Pulmonary artery endothelial cell (primary cell): Measurements from ENCODE around the gene SH3D19. TPM values are rescaled to one million over a fixed set of nuclear protein-coding genes. Genes with fewer than 3 reads are reported as not detected.

ENCODE experiments used
- DNase-seq: peaks from one replicate; pipeline ENCODE4 v3.0.0-alpha.2; 2011; ENCODE audit warnings: low read depth, low spot score
- total RNA-seq: library from RNA; depleted of rRNA; stranded (reverse); fragments of >200 nt; gene quantifications from 2 replicates; pipeline ENCODE4 v1.2.3, GENCODE V29; 2014

The SH3D19 gene
- total RNA-seq, 1 donor from 2014 or later: 43.0 TPM

GRCh38 chr4:151199319-151200190 is 125.8 kb downstream of the SH3D19 start:
- no peak for DNase-seq

DNA sequence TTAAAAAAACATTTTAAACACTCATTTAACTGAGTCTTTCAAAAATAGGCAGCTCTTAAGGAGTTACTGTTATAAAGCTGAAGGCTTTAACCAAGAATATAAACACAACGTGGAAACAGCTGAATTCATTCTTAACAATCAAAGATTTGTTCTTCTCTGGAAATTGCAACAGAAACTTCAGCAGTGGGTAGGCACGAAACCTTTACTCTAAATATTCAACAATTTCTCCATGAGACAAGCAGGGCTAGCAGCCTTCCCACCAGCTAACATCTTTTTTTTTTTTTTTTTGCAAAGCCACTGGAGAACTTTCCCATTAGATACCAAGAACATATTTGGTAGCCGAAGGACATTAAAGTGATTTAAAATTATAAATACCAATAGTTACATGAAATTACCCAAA is 126.7 kb downstream of the SH3D19 start:
- no peak for DNase-seq

DNA sequence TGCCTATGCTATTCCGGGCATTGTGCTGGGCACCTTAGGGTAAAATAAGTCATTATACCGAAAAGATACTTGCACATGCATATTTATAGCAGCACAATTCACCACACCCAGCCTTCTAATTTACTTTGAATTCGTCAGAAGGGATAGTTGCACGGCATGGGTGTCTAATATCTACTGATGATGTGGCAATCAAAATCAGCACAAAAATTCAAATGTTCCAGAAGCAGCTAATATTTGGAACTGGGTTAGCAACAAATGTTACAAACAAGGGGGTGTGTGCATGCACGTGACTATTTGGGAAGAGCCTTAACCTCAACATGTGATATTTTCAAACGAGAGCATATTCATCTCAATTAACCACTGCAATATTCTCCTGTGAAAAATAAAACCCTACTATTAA is 128.2 kb downstream of the SH3D19 start:
- no peak for DNase-seq

- DNase-seq: peak; percentile 53
Observed at GRCh38 chr4:151195801-151196200, 129.6 kb downstream of the SH3D19 start.

DNA sequence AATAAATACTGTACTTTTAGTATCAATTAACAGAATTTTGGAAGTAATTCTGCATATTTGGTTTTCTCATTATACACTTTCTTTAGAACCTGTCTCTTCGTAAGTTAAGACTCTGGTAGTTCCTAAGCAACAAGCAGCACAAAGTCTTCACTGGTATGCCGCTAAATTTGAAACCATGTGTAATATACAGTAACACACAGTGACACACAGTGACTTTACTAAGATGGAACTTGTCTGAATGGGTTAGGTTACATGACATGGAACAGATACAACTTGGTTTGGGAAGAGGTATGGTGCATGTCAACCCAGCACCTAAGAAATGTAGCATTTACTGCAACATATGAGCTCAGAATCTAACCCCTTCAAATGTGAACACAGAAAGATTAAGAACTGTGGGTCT is 132.0 kb downstream of the SH3D19 start:
- DNase-seq: no peak

DNA sequence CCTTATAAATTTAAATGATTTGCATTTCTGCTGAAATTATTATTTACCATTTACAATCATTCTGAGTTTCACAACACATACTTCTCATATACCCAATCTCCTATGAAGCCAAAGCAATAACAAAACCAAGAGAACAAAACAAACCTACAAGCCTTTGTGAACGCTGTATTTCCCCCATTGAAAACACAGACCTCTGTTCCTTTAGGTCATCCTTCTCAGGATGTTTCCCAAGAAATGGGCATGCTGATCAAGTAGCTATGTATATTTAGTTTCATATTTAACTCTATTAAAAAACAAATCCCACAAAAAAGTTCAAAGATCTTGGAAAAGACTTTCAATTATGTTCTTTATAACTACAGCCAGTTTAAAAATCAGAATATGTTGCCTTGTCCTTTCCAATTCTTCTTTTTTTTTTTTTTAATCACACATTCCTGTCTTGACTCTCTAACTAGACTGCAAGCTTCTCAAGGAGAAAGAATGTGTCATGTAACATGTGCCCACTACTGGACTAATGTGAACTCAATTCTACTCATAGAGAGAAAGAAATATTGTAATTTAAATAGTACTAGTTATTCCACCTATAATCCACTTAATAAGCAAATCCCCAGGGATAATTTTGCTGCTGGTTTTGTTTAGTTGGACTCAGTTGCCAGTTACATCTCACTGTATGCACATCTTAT is 132.7 kb downstream of the SH3D19 start:
- DNase-seq: no peak

GRCh38 chr4:151184523-151185458 is 140.6 kb downstream of the SH3D19 start:
- no peak for DNase-seq

DNA sequence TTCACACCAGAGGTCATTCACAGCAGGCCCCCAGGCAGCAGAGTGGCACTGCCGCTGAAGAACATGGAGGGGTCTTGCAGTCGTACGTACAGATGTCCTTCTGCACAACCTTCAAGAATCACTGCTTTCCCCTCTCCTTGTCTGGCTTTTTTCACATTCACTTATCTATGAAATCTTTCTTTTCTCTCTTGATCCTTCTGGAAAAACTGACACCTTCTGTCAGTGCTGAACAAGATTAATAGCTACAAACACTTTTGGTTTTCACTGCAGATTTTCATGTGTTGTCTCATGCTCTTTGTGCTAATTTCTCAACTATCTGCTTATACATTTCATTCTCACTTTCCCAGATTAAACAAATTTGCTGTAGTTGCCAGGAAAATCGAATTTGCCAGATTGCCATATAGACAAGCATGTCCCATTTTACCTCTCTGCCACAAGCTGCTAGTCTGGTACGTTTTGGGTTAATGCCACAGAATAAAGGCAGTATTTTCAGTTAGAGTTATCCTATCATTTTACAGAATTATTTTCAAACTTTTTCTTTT is 142.9 kb downstream of the SH3D19 start:
- no peak for DNase-seq

- DNase-seq: no peak
Observed at GRCh38 chr4:151176685-151177084, 148.7 kb downstream of the SH3D19 start.

DNA sequence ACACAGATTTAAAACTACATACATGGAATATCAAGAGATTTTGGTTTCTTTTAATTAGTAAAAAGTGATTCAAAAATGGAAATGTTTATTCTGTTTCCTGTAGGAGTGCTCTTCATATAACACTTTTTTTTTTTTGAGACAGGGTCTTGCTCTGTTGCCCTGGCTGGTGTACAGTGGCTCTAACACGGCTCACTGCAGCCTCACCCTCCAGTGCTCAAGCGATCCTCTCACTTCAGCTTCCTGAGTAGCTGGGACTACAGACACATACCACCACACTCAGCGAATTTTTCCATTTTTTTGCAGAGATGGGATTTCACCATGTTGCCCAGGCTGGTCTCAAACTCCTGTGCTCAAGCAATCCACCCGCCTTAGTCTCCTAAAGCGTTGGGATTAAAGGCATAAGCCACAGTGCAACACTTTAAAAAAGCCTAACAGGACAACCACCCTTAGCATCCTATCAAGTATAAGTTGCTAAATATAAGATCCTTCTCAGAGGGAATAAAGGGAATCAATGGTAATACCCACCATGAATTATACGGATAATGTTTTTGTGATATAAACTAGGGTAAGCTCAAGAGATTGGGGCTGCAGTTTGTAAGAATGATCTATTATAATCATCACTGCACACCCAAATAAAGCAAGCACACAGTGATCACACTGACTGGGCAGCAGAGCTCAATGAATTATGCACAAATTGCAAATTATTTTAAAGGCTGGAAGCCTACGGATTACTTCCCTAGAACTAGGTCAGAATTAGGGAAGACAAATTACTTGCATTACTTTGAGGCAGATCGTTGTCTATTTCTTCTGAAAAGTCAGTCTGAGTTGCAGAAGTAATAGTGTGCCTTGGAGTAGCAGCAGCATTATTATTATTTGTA is 149.4 kb downstream of the SH3D19 start:
- DNase-seq: no peak

- DNase-seq: no peak
Observed at GRCh38 chr4:151175233-151175632, 150.2 kb downstream of the SH3D19 start.

GRCh38 chr4:151174784-151175183 is 150.6 kb downstream of the SH3D19 start:
- DNase-seq: no peak

GRCh38 chr4:151173871-151174270 is 151.5 kb downstream of the SH3D19 start:
- no peak for DNase-seq

DNA sequence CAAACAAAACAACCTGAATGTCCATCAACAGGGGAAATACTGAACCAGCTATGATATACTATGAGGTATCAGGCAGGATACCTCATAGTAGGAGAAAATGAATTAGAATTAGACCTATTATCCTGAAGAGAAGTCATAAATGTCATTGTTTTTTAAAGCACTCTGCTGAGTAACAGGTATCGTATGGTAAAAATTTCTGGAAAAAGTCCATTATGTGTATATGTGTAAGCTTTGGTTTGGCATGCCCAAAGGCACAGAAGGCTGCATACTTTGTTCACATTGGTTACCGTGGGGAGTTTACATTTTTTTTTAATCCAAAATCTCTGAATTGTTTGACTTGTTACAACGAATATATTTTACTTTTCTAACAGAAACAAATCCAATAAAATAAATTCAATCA is 155.5 kb downstream of the SH3D19 start:
- no peak for DNase-seq

- DNase-seq: no peak
Observed at GRCh38 chr4:151169223-151169622, 156.2 kb downstream of the SH3D19 start.

DNA sequence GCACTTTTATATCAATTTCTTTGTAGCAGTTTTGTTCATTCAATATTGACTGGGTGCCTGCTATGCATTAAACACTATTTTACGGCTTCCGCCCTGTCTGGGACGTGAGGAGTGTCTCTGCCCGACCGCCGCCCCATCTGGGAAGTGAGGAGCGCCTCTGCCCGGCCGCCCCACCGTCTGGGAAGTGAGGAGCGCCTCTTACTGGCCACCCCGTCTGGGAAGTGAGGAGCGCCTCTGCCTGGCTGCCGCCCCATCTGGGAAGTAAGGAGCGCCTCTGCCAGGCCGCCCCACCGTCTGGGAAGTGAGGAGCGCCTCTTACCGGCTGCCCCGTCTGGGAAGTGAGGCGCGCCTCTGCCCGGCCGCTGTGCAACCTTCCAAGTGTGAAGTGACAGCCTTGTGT is 157.8 kb downstream of the SH3D19 start:
- DNase-seq: no peak

DNA sequence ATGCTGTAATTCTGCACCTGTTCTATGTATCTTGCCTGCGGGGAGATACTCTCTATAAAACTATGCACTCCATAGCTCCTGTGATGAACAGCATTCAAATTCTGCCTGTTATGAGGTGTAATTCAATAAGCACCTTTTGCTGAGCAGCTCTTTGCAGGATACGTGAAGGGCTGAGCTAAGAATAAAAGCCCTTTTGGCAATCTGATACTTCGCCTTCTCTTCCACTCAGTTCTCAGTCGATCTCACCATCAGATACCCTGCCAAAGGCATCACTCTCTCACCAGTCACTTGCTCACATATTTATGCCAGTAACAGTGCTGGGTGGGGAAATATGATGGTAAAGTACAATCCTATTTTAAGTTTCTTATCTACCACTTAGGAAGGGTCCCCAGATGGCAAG is 158.8 kb downstream of the SH3D19 start:
- DNase-seq: no peak

DNA sequence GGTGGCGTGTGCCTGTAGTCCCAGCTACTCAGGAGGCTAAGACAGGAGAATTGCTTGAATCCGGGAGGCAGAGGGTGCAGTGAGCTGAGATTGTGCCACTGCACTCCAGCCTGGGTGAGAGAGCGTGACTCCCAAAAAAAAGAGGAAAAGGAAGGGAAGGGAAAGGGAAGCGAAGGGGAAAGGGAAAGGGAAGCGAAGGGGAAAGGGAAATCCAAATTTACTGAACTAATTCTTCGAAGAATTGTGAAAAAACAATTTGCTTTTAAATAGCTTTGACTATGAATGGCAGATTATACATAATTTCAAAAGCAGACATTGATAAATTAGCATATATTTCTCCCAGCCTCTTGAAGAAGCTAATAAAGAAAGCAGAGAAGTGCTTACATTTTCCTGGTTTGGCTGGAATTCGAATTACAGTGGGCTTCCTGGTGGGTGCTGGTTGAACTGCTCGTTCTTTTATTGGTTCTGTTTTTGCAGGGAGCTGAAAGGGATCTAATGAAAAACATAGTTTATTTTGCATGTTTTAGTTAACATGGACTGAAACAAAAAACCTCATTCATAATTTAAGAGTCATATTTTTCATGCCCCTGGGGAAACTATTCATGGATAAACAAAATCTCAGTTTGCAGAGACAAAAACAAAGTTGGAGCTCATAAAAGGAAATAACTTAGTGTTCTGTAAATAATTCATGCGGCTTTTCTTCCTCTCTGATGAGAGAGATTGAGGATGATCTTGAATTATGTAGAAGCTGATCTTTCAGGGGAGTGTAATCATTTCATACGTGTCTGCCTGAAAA is 160.0 kb downstream of the SH3D19 start:
- no peak for DNase-seq

- no peak for DNase-seq
Observed at GRCh38 chr4:151163855-151164254, 161.6 kb downstream of the SH3D19 start.

- DNase-seq: no peak
Observed at GRCh38 chr4:151158979-151159378, 166.4 kb downstream of the SH3D19 start.
